NCI-H187 (cell line): ENCODE results near the gene ZFP69.
"Not testable (repeated sequence)": the region's sequence is repeated elsewhere in the genome, so short reads cannot be mapped to it uniquely, and the experiment has no call there.

ENCODE experiments used
- DNase-seq, 2 experiments: peaks; one replicate each; lab custom pipeline; 2025; lab: John Stamatoyannopoulos, UW

ZFP69 gene

GRCh38 chr1:40476924-40477677 lies at the start of gene ZFP69:
Gene ZFP69 (plus strand): TSS chr1:40477290. CDS start chr1:40479362, 2,072 bp downstream.
- peak; percentile 6 to 48 for DNase-seq

- DNase-seq: no peak
Measured at GRCh38 chr1:40431385-40431784, 45.7 kb upstream of the ZFP69 start.

- DNase-seq: no peak
Measured at GRCh38 chr1:40432644-40433390, 44.3 kb upstream of the ZFP69 start.

GRCh38 chr1:40435471-40435870 lies 41.6 kb upstream of the ZFP69 start:
- DNase-seq: no peak

- no peak for DNase-seq
Measured at GRCh38 chr1:40435876-40436275, 41.2 kb upstream of the ZFP69 start.

GRCh38 chr1:40438391-40439015 lies 38.6 kb upstream of the ZFP69 start:
- no peak for DNase-seq

- DNase-seq: no peak
Measured at GRCh38 chr1:40439247-40439646, 37.8 kb upstream of the ZFP69 start.

GRCh38 chr1:40449684-40450494 lies 27.2 kb upstream of the ZFP69 start, which contains the start of gene ZFP69B:
Gene ZFP69B (plus strand): TSS chr1:40450476. CDS start chr1:40450962, 486 bp downstream.
- DNase-seq: peak; percentile 72 to 91

GRCh38 chr1:40450495-40451237 lies 26.4 kb upstream of the ZFP69 start:
- DNase-seq: no peak

- DNase-seq: no peak
Measured at GRCh38 chr1:40451238-40451585, 25.9 kb upstream of the ZFP69 start.

- no peak for DNase-seq
Measured at GRCh38 chr1:40454873-40455272, 22.2 kb upstream of the ZFP69 start.

- no peak for DNase-seq
Measured at GRCh38 chr1:40462956-40463590, 14.0 kb upstream of the ZFP69 start.

- no peak for DNase-seq
Measured at GRCh38 chr1:40469327-40469726, 7.8 kb upstream of the ZFP69 start.

GRCh38 chr1:40475268-40475667 lies 1.8 kb upstream of the ZFP69 start:
- DNase-seq: no peak

- DNase-seq: peak in 1 of 2 experiments; percentile 17
Measured at GRCh38 chr1:40477678-40478053, 576 bp downstream of the ZFP69 start.

- no peak for DNase-seq
Measured at GRCh38 chr1:40478276-40478675, 1.2 kb downstream of the ZFP69 start.

- DNase-seq: no peak
Measured at GRCh38 chr1:40479156-40479555, 2.1 kb downstream of the ZFP69 start.

- no peak for DNase-seq
Measured at GRCh38 chr1:40495315-40495903, 18.3 kb downstream of the ZFP69 start.

- DNase-seq: not testable (repeated sequence)
Measured at GRCh38 chr1:40502651-40503050, 25.6 kb downstream of the ZFP69 start.

- DNase-seq: no peak
Measured at GRCh38 chr1:40507973-40508372, 30.9 kb downstream of the ZFP69 start.
